Hypothalamus (tissue), 51 donors: ENCODE results near the gene INTS15.
"Not testable (repeated sequence)": the region's sequence is repeated elsewhere in the genome, so short reads cannot be mapped to it uniquely, and the experiment has no call there.

Source experiments
- DNase-seq, 51 donors: peaks; one replicate each; lab custom pipeline; 2025; lab: John Stamatoyannopoulos, UW

INTS15 gene

DNA sequence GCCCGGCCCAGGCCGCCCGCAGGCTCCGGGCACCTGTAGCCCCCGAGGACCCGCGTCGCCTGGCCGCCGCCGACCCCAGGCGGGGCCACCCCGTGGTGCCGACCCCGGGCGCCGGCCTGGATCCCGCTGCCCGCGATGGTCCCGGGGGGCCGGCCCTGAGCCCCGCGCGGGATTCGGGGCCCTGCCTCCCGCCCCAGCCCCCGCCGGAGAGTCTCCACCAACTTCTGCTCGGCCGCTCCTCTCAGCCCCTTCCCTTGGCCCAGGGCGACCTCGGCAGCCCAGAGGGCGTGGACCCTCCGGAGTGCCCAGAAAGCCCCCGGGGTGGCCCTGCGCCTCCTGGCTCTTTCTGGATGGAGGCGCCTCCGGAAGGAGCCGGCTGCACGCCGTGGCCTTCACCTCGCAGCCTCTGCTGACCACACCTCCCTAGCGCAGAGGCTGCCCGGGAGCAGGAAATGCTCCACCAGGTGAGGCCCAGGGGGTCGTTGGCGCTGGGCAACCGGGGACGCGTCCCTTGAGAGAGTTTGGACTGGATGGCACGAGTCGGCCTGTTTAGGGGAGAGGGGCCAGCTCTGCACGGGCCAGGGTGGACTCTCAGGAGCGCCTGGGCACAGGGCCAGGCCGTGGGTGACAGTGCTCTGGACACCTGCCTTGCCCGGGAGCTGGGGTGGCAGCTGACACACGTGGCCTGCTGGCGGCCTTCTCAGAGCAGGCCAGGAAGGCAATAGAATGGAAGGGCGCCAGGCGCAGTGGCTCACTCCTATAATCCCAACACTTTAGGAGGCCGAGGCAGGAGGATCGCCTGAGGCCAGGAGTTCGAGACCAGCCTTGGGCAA lies 26.1 kb downstream of the INTS15 start:
- DNase-seq = peak in 5 of 51 donors; percentile 10 to 37 (median 14)

DNA sequence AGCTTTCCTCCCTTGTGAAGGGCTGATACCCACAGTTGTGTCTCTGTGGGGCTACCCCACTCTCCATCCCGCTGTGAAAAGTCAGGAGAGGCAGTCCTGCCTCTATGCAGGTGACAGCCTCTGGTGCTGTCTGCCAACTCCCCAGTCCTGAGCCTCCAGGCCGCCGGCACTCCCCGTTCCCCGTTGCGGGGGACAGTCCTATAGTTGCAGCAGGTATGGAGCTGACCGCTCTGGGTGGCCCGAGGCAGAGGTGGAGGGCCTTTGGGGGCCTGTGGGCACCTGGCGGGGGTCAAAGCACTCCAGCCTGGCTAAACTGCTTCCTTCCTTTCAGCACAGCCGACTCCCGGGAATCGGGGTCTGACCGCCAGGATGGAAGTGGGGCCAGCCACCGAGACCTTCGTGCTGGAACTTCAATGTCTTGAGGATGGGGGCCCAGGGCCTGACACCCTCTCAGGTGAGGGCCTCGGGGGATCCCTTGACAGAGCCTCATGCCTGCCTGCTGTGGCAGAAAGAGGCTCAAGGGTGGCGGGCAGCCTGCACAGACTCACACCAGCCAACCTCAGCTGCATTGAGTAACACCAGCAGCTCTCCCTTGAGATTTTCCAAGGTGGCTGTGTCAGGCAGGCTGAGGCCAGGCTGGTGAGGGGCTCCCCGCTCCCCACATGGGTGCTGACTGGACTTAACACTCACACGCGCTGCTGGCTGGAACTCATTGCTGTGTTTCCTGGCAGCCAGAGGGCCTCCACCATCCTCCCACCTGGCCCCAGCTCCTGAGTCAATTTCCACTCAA lies 27.2 kb downstream of the INTS15 start:
- DNase-seq = no peak

- no peak for DNase-seq
These were observed 28.8 kb downstream of the INTS15 start for GRCh38 chr7:6618621-6619020.

GRCh38 chr7:6619961-6620360 lies 30.1 kb downstream of the INTS15 start:
- DNase-seq = no peak

DNA sequence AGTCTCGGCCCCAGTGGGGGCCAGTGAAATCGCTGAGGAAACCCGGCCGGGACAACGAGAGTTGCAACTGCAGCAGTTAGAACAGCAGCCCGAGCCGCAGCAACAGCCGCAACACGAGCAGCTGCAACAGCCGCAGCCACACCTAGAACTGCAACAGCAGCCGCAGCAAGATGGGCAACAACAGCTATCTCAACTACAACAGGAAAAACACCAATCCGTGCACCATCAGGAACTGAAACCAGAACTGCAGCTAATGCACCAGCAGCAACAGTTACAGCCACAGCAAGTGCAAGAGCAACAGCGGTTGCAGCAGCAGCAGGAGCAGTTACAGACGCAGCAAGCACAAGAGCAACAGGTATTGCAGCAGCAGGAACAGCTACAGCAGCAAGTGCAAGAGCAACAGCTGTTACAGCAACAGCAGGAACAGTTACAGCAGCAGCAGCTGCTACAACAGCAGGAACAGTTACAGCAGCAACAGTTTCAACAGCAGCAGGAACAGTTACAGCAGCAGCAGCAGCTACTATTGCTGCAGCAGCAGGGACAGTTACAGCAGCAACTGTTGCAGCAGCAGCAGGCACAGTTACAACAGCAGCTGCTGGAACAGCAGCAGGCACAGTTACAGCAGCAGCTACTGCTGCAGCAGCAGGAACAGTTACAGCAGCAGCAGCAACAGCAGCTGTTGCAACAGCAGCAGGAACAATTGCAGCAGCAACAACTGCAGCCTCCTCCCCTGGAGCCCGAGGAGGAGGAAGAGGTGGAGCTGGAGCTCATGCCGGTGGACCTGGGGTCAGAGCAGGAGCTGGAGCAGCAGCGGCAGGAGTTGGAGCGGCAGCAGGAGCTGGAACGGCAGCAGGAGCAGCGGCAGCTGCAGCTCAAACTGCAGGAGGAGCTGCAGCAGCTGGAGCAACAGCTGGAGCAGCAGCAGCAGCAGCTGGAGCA lies 31.6 kb downstream of the INTS15 start:
- DNase-seq = no peak

DNA sequence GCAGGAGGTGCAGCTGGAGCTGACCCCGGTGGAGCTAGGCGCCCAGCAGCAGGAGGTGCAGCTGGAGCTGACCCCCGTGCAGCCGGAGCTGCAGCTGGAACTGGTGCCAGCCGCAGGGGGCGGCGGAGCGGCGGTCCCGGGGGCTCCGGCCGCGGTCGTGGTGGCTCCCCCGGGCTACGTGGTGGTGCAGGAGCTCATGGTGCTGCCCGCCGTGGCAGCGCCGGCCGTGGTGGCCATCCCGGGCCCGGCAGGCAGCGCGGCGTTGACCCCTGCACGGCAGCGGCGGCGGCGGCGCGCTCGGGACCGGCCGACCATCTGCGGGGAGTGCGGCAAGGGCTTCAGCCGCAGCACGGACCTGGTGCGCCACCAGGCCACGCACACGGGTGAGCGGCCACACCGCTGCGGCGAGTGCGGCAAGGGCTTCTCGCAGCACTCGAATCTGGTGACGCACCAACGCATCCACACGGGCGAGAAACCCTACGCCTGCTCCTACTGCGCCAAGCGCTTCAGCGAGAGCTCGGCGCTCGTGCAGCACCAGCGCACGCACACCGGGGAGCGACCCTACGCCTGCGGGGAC lies 32.4 kb downstream of the INTS15 start:
- DNase-seq = no peak

DNA sequence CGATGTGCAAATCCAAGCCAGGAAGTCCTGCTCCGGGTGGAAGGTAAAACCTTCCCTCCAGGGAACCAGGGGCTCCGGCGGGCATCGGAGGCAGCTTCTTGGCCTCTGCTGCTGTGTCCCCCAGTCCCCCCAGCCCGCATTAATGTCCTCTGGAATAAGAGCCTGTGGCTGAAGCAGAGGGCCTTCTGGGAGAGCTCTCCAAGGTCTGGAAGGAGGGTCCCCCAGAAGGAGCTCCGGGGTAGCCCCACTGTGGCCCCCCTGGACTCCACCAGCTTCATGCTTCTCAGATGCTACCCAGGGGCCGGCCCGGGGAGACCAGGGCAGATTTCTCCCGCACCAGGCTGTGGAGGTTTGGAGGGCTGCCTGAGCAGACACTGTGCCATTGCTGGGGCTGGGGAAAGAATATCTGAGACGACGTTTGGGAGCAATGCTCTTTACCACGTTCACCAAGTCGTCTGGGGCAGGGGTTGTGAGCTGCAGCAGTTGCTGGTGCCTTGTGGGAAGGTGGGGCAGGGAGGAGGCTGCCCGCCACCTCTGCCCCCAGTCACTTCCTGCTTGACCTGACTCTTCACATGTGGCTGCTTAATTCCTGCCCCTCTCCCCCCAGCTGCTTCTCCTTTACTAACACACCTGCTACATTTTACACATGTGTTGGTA lies 33.9 kb downstream of the INTS15 start:
- no peak for DNase-seq

DNA sequence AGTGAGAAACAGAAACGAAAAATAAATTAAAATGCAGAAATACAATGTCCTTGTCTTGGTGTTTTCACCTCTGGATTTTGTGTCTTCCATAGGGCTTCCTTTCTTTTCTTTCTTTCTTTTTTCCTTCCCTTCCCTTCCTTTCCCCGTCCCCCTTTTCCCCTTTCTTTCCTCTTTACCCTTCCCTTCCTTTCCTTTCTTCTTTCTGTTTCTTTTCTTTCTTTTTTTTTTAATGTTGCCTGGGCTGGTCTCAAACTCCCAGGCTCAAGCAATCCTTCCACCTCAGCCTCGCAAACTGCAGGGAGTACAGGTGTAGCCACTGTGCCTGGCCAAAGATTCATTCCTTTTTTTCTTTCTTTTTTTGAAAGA lies 34.4 kb downstream of the INTS15 start:
- DNase-seq = no peak

- DNase-seq = no peak
These were observed 38.2 kb downstream of the INTS15 start for GRCh38 chr7:6628045-6628444.

DNA sequence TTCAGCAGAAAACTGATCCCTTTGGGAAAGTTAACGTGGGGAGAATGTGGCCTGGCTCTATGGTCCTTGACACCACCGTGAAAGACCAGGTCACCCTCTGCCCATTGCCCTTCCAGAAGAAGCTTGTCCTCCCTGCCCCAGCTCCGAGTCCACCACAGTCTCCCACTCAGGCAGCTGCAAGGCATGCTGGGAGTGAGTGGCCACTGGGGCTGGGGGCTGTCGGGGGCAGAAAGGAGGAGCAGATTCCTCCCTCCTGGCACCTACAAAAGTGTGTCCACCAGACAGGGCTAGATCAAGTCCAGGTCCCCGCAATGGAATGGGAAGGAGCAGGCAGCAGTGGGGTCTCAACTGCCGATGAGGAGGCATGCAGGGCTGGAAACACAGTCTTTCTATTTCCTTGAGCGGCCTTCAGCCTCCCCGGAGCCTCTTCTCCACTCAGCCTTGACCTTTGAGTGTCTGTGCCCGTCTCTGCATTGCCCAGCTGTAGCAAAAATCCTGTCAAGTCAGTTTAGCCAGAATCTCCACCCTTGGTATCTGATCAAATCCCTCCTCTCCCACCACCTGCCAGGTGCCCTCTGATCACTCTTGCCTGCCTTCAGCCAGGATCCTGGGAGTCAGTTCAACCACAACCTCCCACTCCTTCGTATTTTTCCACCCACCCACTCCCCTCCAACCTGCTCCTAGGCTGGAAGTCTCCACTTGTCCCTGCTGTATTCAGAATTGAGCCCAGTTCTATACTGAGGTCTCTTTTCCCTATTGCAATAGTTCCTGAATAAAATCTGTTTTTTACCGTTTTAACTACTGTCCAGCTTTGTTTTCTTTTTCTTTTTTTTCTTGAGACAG lies 40.4 kb downstream of the INTS15 start:
- DNase-seq = no peak

- DNase-seq = no peak
These were observed 41.8 kb downstream of the INTS15 start for GRCh38 chr7:6631605-6632004.

DNA sequence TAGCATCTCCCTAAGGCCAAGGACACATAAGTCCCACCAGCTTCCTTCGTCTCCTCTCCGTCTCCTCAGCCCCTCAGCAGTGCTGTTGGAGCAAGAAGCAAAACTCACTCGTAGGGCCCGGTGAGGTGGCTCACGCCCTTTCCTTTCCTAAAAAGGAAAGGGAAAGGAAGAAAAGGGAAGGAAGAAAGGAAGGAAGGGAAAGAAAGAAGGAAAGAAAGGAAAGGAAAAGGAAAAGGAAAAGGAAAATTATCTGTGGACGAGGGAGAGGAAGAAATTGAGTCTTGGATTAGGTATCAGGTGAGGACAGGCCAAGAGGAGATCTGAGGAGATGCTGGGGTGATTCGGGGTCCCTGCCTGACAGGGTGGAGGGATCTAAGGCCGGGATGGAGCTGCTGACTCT lies 44.2 kb downstream of the INTS15 start:
- DNase-seq = no peak

DNA sequence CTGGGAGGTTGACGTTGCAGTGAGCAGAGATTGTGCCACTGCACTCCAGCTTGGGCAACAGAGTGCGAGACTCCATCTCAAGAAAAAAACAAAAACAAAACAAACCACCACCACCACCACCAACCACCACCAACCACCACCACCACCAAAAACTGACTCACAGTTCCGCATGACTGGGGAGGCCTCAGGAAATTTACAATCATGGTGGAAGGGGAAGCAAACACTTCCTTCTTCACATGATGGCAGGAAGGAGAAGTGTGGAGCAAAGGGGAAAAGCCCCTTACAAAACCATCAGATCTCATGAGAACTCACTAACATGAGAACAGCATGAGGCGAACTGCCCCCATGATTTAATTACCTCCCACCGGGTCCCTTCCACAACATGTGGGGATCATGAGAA lies 45.1 kb downstream of the INTS15 start:
- DNase-seq = not testable (repeated sequence)

DNA sequence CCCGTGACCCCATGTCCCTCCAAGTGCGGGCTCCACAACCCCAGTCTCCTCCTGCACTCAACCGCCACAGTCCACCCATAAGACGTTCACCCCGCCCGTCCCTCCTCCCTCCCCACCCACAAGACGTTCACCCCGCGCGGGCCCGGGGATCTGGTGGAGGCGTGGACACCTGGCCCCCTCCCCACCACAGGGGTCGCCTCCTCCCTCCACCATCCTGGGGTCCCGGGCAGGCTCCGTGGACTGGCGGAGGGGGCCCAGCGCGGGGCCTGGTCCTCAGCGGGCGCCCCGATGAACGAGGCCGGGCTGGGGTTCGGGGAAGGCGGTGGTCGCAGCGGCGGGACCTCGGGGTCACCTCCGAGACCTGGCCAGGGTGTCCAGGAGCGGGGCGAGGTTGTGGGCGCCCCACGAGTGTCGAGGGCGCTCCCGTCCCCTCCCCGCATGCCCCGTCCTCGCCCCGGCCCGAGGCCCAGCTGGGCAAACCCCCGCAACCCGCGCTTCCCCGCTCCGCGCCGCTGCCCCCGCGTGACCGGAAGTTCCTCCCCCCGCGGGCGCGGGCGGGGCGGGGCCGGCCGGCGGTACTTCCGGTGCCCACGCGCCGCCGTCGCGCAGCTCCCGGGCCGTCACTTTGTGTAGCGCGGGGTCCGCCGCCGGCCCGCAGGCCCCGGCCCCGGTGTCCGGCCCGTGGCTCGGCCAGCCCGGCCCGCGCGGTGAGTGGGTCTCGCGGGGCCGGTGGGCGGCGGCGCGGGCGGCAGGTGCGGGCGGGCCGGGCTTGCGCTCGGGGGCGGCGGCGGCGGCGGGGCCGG lies 47.1 kb downstream of the INTS15 start, which contains the start of gene ZNF316:
TSS of gene ZNF316 (plus strand) at position 578 of the 803 bp plus-strand sequence. CDS start 5,092 bp downstream, outside the sequence.
- peak in 44 of 51 donors; percentile 8 to 83 (median 44) for DNase-seq

DNA sequence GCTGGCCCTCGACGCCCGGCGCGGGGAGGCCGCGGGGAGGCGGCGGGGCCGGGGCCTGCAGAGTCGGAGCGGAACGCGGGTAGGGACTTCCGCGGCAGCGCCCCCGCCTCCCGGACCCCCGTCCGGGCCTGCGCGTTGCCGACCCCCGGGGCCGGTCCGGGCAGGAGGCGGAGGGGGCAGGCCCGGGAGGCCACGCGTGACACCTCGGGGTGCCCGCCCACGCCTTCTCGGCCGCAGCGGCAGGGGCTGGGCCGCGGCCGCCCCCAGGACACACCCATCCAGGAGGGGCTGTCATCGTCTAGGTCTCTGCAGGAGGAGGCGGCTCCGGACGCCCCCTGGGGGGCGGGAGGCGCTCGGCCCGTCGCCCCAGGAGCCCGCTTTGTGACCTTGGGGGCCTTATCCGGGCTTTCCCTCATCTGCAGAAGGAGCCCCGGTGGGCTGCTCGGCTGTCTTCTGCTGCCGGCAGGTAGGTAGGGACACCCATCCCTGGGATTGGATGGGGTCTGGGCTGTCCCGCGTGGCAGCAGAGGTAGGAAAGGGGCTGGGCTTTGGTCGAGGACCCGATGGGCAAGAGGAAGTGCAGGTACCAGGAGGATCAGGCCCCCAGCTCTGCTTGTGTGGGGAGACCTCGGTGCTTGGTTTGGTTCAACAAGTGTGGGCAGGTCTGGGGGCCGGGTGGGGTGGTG lies 47.9 kb downstream of the INTS15 start:
- peak in 5 of 51 donors; percentile 3 to 19 (median 7) for DNase-seq

DNA sequence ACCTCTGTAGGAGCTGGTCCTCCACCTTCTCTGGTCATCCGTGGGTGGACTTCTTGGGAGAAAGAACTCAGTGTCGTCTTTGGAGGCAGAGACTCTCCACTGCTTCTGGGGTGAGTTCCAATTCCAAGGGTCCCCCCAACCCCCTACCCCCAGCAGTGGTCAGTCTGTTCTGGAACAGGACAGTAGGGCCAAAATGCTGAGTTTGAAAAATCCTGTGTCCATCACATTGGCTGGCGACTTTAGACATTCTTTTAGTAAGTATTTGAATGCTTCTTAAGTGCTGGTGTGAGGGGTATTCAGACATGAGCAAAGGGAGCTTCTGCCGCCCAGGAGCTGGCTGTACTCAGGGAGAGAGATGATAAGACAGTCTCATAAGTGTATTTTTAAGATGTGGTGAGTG lies 49.2 kb downstream of the INTS15 start:
- DNase-seq = no peak

DNA sequence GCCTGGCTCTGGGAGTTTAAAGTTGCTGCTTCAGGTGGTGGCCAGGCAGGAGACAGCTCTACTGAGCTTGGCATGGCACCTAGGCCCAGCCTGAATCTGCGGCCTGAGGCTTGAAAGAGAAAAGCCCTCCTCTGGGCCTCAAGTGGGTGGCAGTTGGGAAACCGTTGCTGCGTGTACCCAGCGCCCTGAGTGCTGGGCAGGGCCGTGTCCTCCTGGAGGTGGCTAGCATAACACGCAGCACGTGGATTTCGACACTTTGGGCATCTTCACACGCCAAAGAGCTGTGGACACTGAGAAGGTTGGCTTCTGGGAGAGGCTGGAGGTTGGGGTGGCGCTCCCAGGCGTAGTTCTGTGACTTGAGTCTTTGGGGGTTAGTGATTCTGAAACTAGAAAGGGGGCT lies 49.8 kb downstream of the INTS15 start:
- no peak for DNase-seq
